ENCODE data around the gene HMGXB3.

HMGXB3 gene

DNA sequence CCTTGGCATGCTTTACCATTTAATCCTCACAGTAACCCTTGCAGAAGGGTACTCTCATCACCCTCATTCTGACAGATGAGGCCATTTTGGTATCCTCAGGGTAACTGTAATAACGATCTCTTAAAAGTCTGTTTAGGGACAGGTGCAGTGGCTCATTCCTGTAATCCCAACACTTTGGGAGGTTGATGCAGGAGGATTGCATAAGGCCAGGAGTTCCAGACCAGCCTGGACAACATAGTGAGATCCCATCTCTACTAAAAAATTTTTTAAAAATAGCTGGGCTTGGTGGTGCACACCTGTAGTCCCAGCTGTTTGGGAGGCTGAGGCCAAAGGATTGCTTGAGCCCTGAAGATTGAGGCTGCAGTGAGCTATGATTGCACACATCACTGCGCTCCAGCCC lies 54.0 kb downstream of the HMGXB3 start:
- DNase-seq: no peak

DNA sequence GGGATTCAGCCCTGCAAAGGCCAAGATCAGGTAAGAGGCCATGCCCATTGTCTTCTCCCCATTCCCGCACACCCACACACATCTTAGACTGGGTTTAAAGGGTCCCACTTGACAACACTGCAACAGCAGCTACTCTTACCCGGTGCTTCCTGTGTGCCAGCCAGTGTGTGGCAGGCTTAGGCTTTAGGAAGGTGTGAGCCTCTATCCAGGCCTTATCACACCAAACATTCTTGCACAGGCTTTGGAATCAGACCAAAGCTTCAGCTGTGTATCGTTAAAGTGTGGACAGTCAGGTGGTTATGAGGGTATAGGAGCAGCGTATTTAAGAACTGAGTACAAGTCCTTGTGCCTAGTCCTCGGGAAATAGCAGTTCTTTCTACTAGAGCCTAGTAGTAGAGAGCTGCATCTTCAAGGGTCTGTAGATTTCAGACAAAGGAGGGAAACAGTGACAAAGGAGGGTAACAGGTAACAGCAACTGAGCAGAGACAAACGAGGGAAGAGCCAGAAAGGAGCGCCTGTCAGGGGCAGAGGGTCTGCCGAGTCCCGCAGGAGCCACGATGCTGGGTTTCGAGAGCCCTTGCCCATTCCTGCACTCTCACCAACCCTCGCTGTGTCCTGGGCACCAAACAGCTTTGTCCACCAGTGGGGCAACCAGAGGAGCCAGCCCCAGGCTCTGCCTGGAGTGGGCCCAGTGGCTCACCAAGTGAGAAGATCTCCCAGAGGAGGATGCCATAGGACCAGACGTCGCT lies 55.0 kb downstream of the HMGXB3 start:
- DNase-seq: no peak

DNA sequence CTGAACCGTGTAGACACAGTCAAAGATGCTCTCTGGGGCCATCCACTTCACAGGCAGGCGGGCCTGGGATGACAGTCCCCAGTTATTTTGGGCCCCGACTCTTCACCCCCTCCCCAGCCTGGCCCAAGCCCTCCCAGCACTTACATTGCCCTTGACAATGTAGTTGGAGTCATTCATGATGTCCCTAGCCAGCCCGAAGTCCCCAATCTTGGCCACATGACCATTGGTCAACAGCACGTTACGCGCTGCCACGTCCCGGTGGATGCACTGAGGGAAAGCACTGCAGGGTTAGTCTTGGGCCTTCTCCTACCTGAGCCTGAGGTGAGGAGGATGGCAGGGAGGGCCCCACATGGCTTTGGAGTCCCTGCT lies 55.5 kb downstream of the HMGXB3 start:
- no peak for DNase-seq

DNA sequence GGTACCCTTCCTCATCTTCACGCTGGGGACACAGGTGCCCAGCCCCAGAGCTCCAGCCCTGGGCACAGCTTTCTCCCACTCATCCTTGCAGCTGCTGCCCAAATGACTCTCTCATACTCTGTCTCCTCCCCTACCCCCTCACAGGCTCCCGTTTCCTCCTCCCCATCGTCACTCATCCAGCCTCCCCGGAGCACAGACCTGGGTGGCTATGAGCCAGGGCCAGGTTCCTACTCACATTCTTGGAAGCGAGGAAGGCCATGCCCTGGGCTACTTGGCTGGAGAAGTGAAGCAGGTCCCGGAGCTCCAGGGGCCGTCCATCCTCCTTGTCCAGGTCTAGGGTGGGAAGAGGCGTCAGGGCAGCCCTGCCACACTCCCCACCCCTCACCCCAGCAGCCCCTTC lies 56.5 kb downstream of the HMGXB3 start:
- no peak for DNase-seq

DNA sequence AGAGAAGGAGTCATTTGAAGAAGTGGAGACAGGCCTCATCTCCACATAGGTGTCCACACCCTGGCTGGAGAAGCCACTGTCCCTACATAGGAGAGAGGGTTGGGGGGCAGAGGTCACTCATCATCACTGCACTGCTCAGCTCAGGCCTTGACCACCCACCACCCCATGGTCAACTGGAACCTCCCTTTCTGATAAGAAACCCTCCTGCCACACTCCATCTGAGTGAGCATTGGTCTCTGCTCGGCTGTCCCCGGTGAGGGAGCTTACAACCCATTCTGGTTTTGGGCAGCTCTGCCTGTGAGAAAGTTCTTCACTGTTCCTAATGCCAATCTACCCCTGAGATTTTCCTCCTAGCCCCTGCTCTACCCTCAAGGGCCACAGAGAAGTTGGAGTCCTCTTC lies 57.0 kb downstream of the HMGXB3 start:
- DNase-seq: no peak

DNA sequence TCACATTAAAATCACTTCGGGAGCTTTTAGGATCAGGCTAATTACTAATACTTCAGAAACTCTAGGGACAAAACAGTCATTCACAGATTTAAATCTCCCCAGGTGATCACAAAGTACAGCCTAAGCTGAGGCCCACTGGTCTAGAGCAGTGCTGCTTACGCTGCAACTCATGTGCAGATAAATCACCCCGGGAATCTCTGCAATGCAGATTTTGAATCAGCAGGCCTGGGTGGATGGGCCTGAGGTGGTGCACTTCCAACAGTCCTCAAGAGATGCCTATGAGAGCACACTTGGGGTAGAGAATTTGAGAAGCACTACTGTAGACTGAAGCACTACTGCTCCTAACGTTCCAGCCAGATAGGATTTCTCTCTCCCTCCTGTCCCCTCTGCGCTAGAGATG lies 57.5 kb downstream of the HMGXB3 start:
- no peak for DNase-seq

DNA sequence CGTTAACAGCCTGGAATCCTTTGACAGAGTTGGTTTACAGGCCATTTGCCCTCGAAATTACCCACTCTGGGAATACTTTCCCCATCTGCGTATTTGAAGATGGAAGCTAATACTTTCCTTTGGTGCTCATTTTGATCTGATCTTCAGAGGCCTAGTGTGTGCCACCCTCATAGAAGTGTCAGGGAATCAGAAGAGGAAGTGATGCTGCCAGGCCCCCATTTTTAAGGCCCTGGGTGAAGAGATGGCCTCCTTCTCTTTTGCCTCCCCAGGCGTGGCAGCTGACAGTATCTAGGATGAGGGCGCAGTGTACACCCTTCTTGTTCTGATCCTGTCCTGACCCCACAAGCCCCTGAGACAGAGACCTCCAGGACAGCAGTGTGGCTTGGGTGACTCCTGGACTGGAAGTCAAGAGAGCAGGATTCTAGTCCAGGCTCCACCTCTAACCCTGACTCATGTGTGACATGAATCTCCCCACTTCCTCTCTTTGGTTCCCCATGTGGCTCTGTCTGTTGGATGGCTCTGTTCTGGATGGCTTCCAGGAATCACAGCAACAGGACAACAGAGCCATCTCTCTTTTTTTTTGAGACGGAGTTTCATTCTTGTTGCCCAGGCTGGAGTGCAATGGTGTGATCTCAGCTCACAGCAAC lies 58.1 kb downstream of the HMGXB3 start:
- DNase-seq: peak; percentile 77 to 83

DNA sequence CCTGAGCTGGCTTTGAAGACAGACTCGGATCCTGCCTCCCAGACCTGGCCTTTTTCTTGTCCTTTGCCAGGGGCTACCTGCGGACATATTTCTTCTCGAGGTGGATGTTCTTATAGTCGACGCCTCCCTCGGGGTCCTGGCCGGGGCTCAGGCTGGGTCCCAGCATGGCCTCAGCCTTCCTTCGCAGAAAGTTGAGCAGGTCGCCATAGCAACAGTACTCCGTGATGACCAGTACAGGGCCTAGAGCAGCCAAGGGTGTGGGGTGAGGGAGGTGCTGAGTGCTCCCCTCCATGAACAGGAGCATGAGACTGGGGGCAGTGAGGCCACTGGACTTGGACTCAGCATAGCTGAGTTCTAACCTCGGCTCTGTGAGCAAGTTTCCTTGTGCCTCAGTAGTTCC lies 59.1 kb downstream of the HMGXB3 start:
- no peak for DNase-seq

DNA sequence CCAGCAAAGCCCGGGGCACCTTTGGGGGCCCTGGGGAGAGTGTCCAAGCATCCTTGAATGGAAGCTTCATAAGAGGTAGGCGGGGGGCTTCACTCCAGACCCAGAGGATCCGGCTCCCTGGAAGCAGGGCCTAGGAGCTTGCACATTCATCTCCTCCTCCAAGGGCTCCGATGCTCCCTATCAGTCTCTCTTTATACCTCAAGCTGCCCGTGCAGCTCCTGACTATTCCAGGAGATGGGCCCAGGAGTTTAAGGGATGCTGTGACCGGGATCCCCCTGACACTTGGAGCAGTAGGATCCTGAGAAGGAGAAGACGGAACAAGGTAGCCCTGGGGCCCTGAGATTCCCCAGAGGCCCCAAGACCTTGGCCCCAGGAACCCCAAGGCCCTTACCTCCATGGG lies 59.9 kb downstream of the HMGXB3 start:
- no peak for DNase-seq

DNA sequence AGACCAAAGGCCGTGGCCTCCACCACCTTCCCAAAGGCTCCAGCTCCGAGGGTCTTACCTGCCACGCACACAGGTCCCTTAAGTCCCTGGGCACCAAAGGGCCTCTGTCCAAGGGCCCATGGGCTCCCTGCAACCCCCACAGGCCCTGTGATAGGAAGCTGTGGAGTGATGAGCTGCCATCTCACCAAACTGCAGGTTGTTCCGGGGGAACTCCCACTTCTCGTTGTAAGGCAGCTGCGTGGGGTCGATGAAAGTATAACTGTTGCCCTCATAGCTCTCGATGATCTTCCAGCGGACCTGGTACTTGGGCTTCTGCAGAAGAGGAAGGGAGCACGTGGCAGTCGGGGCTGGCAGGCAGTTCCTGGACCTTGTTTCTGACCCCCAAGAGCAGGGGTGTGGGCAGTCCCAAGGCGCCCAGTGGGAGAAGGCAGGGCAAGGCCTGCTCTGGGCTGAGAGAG lies 61.0 kb downstream of the HMGXB3 start:
- no peak for DNase-seq

DNA sequence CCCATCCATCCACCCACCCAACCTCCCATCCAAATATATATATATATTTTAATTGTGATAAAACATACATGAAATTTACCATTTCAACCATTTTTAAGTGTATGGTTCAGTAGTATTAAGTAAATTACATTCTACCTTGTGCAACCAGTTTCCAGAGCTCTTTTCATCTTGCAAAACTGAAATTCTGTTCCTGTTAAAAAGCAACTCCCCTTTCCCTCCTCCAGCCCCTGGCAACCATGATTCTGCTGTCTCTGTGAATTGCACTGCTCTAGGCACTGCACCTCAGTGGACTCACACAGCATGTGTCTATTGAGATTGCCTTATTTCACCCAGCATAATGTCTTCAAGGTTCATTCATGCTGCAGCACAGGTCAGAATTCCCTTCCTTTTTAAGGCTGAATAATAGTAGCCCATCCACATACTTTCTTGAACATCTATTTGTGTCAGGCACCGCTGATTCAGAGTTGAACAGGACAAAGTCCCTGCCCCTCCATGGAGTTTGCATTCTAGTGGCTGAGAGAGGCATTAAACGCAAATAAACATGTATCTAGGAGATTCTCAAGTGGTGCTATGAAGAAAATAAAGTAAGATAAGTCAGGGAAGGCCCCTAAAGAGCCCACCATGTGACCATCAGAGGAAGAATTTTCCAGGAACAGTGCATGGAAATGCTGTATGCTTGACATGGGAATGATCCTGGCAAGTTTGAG lies 61.8 kb downstream of the HMGXB3 start:
- peak; percentile 21 to 30 for DNase-seq

DNA sequence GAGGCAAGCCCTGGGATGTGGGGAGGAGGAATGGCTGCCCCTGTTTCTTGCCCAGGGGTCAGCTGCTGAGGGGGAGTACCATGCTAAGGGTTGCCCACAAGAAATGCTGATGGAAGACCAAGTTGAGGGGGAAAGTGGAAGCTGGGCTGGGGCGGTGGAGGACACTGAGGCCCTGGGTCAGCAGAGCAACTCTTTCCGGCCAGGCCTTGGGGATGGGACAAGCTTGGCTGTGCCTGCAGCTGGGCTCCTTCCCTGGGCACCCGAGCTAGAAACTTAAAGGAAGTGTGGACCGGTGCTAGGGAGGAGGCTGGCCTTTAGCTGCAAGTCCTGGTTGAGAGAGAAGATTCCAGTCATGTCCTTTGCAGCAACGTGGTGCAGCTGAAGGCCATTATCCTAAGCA lies 63.1 kb downstream of the HMGXB3 start:
- no peak for DNase-seq

DNA sequence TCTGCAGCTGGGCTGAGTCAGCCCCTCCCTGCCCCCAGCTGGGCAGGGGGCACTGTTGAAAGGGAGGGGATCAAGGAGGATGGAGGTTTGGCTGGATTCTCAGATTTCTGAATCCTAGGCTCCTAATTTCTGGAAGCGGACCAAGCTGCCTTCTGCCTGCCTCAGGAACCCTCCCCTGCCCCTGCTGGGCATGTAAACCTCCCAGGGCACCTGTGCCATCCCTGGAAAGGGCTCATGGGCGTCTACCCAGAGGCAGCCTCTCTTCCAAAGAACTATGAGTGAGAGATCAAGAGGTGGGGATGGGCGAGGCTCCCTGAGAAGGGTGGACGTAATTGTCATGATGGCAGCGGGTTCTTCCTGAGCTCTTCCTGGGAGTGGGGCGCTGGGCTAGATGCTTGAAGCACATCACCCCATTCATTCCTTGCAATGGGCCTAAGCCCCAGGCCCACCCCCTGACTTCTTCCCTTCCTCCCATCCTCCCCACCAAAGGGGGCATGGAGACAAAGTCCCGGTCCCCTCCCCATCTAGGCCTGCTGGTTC lies 64.2 kb downstream of the HMGXB3 start:
- DNase-seq: no peak

DNA sequence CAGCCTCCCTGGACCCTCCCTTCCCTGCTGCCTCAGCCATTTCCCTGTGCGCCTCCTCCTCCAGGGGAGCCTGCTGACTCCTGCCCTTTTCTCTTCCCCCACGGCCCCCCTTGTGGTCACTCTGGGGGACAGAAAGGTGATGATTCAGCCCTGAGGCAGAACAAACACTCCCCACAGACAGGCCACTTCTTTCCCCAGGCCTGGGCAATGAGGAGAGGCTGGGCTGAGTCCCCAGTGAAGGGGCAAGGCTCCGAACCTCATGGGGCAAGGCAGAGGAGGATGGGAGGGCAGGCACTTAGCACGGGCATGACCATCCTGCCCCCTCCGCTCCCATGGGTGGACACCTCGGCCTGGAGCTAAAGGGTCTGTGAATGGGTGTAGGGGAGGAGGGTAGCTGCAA lies 64.8 kb downstream of the HMGXB3 start:
- DNase-seq: no peak

DNA sequence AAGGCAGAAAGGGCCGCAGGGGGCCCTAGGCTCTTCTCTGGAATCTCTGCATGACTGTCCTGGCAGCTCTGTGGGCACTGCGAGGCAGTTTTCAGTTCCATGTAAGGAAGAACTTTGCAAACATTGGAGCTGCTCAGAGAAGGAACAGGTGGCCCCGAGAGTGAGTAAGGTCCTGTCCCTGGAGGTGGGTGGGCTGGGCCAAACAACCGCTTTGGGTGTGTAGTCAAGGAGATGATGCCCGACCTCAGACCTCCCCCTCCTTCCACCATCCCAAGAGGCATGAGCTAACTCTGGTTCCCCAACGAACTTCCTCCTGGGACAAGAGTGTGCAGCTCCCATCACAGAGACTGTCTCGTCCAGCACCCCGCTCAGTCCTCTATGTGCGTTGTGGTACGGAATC lies 65.3 kb downstream of the HMGXB3 start:
- no peak for DNase-seq

DNA sequence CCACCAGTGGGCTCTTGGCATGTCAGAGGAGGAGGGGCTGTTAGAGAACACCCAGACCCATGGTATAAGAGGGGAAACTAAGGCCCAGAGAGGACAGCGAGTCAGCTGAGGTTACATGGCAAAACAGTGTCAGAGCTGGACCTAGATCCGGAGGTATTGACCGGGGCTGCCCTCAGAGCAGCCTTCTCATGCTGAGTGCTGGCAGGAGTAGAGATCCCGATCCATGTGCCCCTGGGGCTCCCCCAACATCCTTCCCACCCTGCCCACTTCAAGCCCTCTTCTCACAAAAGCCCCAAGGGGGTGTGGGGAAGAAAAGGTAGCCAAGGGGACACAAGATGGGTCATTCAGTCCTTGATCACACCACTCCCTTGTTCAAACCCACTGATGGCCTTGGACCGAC lies 65.9 kb downstream of the HMGXB3 start:
- no peak for DNase-seq

DNA sequence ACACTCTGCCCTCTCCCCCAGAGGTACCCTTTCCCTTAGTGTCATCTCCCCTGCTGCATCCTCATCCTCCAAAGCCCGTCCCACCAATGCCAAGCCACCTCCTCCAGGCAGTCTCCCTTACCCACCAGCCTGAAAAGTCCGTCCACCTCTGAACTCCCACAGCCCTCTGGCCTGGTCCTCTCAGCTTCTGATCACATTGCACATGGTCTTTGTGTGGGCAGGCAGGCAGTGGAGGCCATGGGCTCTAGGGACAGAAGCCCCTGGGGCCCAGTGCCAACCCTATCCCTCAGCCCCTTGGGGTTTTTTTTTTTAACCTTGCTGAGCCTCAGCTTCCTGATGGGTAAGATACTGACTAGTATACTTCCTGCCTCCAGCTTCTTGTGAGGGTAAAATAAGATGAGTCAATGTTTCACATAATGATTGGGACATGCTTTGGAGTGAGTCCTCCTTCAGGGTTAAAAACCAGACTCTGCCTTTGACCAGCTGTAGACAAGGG lies 66.4 kb downstream of the HMGXB3 start:
- peak; percentile 67 to 68 for DNase-seq

DNA sequence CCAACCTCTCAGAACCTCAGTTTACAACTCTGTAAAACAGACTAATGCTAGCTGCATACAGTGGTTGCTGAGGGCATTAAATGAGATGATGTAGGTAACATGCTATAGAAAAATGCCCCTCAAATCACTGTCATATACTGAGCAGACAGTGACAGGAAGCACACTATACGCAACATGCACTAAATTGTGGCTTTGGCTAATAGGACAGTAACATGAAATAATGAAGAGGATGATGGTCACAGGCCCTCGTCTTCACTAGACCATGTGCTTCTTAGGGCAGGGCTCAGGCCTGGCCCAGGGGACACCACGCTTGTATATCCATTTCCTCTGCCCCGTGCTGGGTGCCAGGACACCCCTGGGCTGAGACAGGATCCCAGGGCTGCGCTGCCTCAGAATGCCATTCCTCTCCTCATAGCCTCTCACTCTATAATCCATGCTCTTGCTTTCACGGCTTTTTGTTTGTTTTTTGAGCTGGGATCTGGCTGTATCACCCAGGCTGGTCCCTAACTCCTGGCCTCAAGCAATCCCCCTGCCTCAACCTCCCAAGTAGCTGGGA lies 66.9 kb downstream of the HMGXB3 start:
- no peak for DNase-seq

DNA sequence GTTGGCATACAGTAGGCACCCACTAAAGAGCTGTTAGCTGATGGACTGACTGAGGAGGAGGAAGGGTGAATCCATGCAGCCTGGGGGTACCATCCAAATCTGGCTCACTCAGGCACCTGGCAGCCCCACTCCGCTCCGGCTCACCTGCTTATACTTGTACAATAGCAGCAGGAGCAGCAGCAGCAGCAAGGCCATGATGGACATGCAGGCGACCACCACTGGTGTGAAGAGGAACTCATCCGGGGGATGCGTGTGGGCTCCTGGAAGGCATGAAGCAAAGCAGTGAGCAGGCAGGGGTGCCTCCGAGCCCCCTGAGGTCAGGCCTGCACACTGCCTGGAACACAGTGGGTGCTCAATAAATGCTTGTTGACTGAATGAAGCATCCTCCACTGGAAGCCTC lies 67.5 kb downstream of the HMGXB3 start:
- no peak for DNase-seq

DNA sequence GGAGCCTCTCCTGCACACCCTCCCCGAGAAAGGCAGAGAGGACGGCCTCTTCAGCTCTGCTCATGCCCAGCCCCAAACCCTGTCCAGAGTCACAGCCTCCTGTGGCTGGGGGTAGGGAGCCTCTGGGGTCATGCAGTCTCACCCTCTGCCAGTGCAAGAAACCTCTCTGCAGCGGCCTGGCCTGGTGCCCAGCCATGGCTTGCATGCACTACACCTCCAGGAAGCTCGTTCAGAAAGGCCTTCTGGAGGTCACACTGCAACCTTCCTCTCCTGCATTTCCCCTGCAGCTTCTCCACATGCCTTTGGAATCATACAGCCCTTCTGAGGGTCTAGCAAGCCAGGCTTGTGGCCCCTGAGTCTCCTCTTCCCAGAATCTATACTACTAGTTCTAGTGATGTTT lies 67.9 kb downstream of the HMGXB3 start:
- DNase-seq: no peak

DNA sequence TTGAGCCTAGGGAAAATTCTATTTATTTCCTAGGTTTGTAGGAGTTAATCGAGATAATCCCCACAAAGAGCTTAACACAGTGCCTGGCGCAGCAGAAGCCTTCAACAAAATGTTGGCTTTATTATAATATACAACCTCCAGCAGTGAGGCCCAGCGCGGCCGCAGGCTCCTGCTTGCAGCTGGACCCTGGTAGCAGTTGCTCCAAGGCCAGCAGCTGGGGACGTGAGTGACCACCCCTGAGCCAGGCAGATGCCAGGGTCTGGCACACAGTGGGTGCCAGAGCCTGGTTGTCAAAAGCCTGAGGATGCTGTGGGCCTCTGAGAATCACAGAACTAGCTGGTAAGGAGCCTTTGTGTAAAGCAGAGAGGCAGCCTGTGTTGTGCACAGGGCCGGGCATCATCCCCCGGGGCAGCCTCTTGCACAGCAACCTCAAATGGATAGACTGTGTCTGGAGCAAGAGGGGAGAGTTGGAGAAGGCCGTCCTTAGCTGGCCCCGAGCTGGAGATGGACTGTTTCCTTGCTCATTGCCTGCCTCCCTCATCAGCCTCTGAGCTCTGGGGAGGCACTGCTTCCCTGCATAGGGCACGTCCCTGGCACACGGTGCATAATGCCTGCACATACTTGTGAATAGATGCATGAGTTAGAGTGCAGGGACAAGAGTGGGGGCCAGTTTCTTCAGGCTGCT lies 68.6 kb downstream of the HMGXB3 start:
- DNase-seq: no peak

DNA sequence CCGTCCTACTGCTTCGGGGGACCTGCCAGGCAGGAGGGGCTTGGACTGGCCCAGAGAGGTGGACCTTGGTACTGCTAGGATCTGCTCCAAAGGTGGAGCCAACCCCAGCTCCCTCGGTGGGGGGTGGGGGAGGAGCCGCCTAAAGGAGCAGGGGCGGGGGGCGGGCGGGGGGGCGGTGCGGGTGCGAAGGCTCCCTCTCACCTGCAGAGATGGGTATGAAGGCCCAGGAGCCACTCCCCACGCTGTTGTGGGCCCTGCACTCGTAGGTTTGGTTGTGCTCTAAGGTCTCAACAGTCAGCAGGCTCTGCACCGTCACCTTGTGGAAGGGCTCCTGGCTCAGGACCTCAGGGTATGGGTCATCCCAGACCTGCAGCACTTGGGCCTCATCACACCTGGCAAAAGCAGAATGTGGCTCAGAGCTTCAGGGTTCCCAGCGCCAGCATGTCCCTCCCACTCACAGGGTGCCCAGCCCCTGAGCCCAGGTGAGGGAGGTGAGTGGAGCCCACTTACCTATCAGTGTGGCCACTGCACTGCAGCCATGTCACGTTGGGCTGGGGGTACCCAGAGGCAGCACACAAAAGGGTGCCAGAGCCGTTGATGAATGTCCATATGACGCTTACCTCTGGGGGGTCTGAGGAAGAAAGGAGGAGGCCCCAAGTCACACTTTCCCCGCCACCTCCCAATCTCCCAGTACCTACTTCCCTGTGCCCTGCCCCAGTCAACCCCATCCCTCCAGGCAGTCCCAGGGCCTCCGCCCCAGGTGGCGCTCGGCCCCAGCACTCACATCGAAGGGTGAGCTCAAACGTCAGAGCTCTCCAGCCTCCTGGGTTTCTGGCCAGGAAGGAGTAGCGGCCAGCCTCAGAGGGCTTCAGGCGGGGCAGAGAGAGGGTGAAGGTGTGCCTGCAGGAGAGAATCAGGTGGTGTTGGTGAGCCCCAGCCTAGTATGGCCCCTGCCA lies 69.4 kb downstream of the HMGXB3 start:
- DNase-seq: no peak

All from AML-193 (cell line).